Heart right ventricle (tissue), 16 donors: ENCODE data around the gene MGAM2. TPM values are rescaled to one million over a fixed set of nuclear protein-coding genes. Genes with fewer than 3 reads are reported as not detected.

Source experiments
- ATAC-seq, 8 donors: fragments of 200-7000 bp; cut with Tn5 transposase; one replicate each; pipeline ENCODE4 v1.9.1; 2020; ENCODE audit warnings: mild to moderate bottlenecking in 8 of 8, moderate library complexity in 8 of 8, moderate number of reproducible peaks in 1 of 8
- DNase-seq, 2 donors: peaks; one replicate each; pipeline ENCODE4 v3.0.0-alpha.2; 2020
- H3K27ac ChIP-seq, 10 donors: fragments of 200-600 bp; sonication (generic) in 2 of 10; one replicate each; pipeline versions ENCODE4 v1.5.0 to v1.8.0; 2020 to 2022; ENCODE audit warnings: mild to moderate bottlenecking in 3 of 10
- H3K27me3 ChIP-seq, 7 donors: fragments of 200-600 bp; one replicate each; pipeline ENCODE4 v1.8.0; 2021 to 2022; ENCODE audit warnings: mild to moderate bottlenecking in 2 of 7
- H3K36me3 ChIP-seq, 9 donors: fragments of 200-600 bp; sonication (generic) in 1 of 9; one replicate each; pipeline versions ENCODE4 v1.5.0 to v1.8.0; 2020 to 2022; ENCODE audit warnings: mild to moderate bottlenecking in 2 of 9
- H3K4me1 ChIP-seq, 9 donors: fragments of 200-600 bp; sonication (generic) in 1 of 9; one replicate each; pipeline versions ENCODE4 v1.5.0 to v1.8.0; 2020 to 2022; ENCODE audit warnings: mild to moderate bottlenecking in 4 of 9
- H3K4me3 ChIP-seq, 10 donors: fragments of 200-600 bp; sonication (generic) in 2 of 10; one replicate each; pipeline versions ENCODE4 v1.5.0 to v1.8.0; 2020 to 2022; ENCODE audit warnings: mild to moderate bottlenecking in 7 of 10, moderate library complexity in 2 of 10
- H3K9me3 ChIP-seq, 11 donors: fragments of 200-600 bp in 10 of 11; sonication (generic) in 2 of 11; one replicate each; pipeline versions ENCODE4 v1.5.0 to v1.8.0; 2013 to 2022; ENCODE audit warnings: mild to moderate bottlenecking in 2 of 11, control low read depth in 1 of 11, moderate library complexity in 1 of 11
- WGBS, 2 donors: extraction: QIAGEN DNeasy Blood & Tissue Kit; methylation state at CpG; one replicate each; pipeline ENCODE4 v1.1.7; 2013; ENCODE audit warnings: inconsistent platforms in 1 of 2; 5-methylcytosine and 5-hydroxymethylcytosine counted together
- intact Hi-C, 10 donors: fragments of 100-400 bp; cut with DNase I; formaldehyde crosslinking; loops; one replicate each; pipeline versions ENCODE4 v1.11.1 to v1.14.2; 2022
- polyA plus RNA-seq, 2 donors: library from polyadenylated mRNA; stranded (reverse); fragments of 200-250 nt; gene quantifications; one replicate each; pipeline ENCODE4 v1.2.3, GENCODE V29; 2013
- total RNA-seq, 10 donors: library from RNA; stranded (reverse); fragmentation: NEBNext Ultra II Directional in 3 of 10; extraction: Animal tissue kit (Norgen Biotek cat#: 25700) in 3 of 10; gene quantifications; one replicate each; pipeline versions ENCODE4 v1.2.1 to v1.2.4, GENCODE V29; 2021 to 2023
- TF ChIP-seq, protein P1 (sequence below), 9 donors: fragments of 200-600 bp; sonication (generic) in 2 of 9; IDR thresholded peaks; one replicate each; pipeline versions ENCODE4 v1.5.0 to v1.8.0; 2021 to 2022; ENCODE audit warnings: antibody characterized with exemption in 9 of 9, mild to moderate bottlenecking in 5 of 9, moderate library complexity in 1 of 9
- donor health status: Arrhythmogenic right ventricular cardiomyopathy.
- donor health status: ischemic (EF 13 %, LVEDD 7.1; RV severe dilation, severe dysfunction).
- donor health status: healthy with polysubstance abuse.
- donor health status: DM: no; HTN: yes; CAD: no.
- donor health status: DM: no; HTN: no; CAD: no.
- donor health status: ischemic (EF 25% LVEDD 6.9; RV normal size, moderate dysfunction).
- donor health status: ischemic (EF 25% LVEDD 5.7; RV mildly dilated, moderate dysfunction).
- donor health status: healthy.
- donor health status: DM: yes; HTN: yes; CAD: no.
- donor health status: Ischemic cardiomyopathy.
- donor health status: ischemic (EF 35%, LVEDD 5.7; RV mildly dilated, moderate dysfunction).
- donor health status: nonischemic (EF 11% LVEDD 7.7; RV severe dilation, severe dysfunction).
- donor health status: DM: yes; HTN: yes; CAD: no.
- donor health status: PGD.
- donor health status: ischemic (EF 29% LVEDD 5.4; RV normal size, mild dysfunction).
- donor health status: nonischemic (EF 23%, LVEDD 6.1; RV moderate dilation, normal function).

MGAM2 gene
- total and polyA plus RNA-seq, 12 donors = 0.05 to 0.09 (median 0.08) TPM; not detected in 9

DNA sequence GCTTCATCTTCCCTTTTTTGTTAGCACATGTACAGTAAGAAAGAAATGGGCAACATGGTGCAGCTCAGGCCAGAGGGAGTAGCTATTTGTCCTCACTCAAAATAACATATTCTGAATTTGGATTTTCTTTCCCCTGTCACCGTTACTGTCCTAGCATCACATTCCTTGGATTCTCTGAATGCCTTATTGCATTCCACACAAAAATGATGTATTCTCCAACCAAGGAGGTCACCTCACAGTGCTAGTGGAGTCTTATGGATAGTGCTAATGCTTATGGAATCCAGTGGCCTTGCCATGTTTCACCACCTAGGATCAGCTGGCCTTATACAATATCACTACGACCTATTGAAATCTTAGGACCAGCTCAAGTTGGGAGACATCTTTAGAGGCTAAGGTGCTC, 139.2 kb downstream of the MGAM2 start:
- H3K27me3 ChIP-seq = peaks cover 0 to 4% (median 0%) of the 10 kb centered on the region in 7 donors
- no peaks in the 10 kb centered on the region for H3K36me3 ChIP-seq
- DNase-seq (no peak), ATAC-seq (no peak)
- intact Hi-C loops = no loop called here
- WGBS, 2 donors = 47 to 48% methylated on average over 2 of the region's 2 CpGs
- H3K4me1 ChIP-seq = no peaks in the 10 kb centered on the region
- no peaks in the 10 kb centered on the region for H3K9me3 ChIP-seq
- no peak overlapping the region for H3K4me3 ChIP-seq
- H3K27ac ChIP-seq = no peak overlapping the region
- TF ChIP-seq, protein P1, sequence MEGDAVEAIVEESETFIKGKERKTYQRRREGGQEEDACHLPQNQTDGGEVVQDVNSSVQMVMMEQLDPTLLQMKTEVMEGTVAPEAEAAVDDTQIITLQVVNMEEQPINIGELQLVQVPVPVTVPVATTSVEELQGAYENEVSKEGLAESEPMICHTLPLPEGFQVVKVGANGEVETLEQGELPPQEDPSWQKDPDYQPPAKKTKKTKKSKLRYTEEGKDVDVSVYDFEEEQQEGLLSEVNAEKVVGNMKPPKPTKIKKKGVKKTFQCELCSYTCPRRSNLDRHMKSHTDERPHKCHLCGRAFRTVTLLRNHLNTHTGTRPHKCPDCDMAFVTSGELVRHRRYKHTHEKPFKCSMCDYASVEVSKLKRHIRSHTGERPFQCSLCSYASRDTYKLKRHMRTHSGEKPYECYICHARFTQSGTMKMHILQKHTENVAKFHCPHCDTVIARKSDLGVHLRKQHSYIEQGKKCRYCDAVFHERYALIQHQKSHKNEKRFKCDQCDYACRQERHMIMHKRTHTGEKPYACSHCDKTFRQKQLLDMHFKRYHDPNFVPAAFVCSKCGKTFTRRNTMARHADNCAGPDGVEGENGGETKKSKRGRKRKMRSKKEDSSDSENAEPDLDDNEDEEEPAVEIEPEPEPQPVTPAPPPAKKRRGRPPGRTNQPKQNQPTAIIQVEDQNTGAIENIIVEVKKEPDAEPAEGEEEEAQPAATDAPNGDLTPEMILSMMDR (IDR thresholded peaks at IDR 0.05) = no peak

DNA sequence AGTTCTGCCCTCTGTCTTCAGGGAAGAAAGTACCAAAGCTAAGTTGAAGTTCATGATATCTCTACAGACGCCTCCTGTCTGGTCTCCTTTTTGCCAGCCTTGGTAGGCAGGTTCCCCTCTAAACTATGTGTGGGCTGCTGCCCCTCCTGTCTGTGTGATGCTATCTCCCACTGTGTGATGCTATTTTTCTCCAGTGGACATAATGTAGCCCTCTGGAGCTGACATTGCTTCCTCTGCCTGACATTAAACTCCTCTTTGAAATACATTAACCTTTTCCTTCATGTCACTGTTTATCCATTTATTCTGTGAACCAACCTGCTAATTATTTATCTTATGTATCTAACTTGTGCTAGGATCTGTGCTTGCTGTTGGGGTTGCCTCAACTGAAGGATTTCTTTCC, 146.4 kb downstream of the MGAM2 start, which contains the start of gene PRSS58:
Gene PRSS58 (minus strand): TSS at position 101 of the 400 bp plus-strand sequence. CDS start 351 bp downstream, outside the sequence.
- Histone ChIP-seq H3K9me3 (peaks cover 0 to 12% (median 0%) of the 10 kb centered on the region in 11 donors), H3K27me3 (no peaks in the 10 kb centered on the region), H3K4me3 (no peak within 1 kb of the TSS), H3K4me1 (no peaks in the 10 kb centered on the region), H3K27ac (no peak within 1 kb of the TSS), H3K36me3 (no peaks in the 10 kb centered on the region)
- 32 to 73% methylated on average over 1 of the region's 1 CpG for WGBS, 2 donors
- TF ChIP-seq, protein P1 (IDR thresholded peaks at IDR 0.05) = no peak
- DNase-seq (no peak), ATAC-seq (no peak)
- intact Hi-C loops = no loop called here

DNA sequence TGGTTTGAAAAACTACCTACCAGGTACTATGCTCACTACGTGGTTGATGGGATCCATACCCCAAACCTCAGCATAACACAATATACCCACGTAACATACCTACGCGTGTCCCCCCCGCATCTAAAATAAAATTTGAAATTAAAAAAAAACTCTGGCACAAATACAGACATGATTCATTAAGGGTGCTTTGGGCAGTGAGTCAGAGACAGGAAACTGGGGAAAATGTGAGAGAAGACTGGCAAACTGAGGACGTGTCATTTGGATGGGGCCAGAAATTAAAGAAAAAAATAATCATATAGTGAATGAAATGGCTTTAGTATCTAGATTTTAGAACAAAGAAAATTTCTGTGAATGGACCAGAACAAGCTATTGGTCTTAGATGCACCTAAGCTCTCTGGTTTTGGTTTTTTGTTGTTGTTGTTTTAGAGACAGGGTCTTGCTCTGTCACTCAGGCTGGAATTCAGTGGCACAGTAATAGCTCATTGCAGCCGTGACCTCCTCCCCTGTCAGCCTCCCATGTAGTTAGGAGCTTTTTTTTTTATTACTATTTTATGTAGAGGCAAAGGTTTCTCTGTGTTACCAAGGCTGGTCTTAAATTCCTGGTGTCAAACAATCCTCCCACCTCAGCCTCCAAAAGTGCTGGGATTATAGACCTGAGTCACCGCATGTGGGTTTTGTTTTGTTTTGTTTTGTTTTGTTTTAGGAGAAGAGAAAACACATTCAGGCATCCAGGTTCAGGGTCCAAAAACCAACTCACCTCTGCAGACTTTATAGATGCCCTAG, 152.3 kb downstream of the MGAM2 start:
- Histone ChIP-seq H3K27me3 (no peaks in the 10 kb centered on the region), H3K9me3 (peaks cover 0 to 12% (median 0%) of the 10 kb centered on the region in 11 donors), H3K4me3 (no peak overlapping the region), H3K27ac (no peak overlapping the region), H3K4me1 (no peaks in the 10 kb centered on the region), H3K36me3 (no peaks in the 10 kb centered on the region)
- ATAC-seq = no peak
- DNase-seq = no peak
- 71% methylated on average over 8 of the region's 8 CpGs for WGBS, 2 donors
- intact Hi-C loops = no loop called here
- TF ChIP-seq, protein P1 (IDR thresholded peaks at IDR 0.05) = no peak

Other genes starting within 250 kb of the MGAM2 start
- gene OR9A4, start 195.3 kb upstream of the MGAM2 start, total RNA-seq = not detected
- gene OR9A4, start 195.3 kb upstream of the MGAM2 start, polyA plus RNA-seq = not detected
- 1 to 10 TPM in 1 of 10 donors, under 1 TPM in 9; 0.09 to 2.1 (median 0.37) TPM for gene CLEC5A, start 164.7 kb upstream of the MGAM2 start, total RNA-seq
- gene CLEC5A, start 164.7 kb upstream of the MGAM2 start, polyA plus RNA-seq = under 1 TPM; 0.37 to 0.88 TPM
- not detected for gene TAS2R38, start 137.9 kb upstream of the MGAM2 start, total RNA-seq
- gene TAS2R38, start 137.9 kb upstream of the MGAM2 start, polyA plus RNA-seq = not detected
- 1 to 10 TPM in 4 of 10 donors, under 1 TPM in 6; 0.21 to 3.1 (median 0.83) TPM for gene MGAM, start 115.8 kb upstream of the MGAM2 start, total RNA-seq
- under 1 TPM in 1 of 2 donors, not detected in 1; 0.07 TPM for gene MGAM, start 115.8 kb upstream of the MGAM2 start, polyA plus RNA-seq
- gene PRSS58, start 146.3 kb downstream of the MGAM2 start, total RNA-seq = not detected
- not detected for gene PRSS58, start 146.3 kb downstream of the MGAM2 start, polyA plus RNA-seq